HEK293T (cell line): ENCODE results near the gene SPRING1.

Experiments
- CTCF ChIA-PET: fragments of 350-600 bp; formaldehyde crosslinking; extraction: SDS; loops from one replicate; lab custom pipeline; 2021; ENCODE audit warnings: antibody characterized with exemption, inconsistent platforms; lab: Yijun Ruan, JAX
- POLR2A ChIA-PET: fragments of 350-600 bp; formaldehyde crosslinking; extraction: SDS; loops from one replicate; lab custom pipeline; 2020; ENCODE audit warnings: antibody characterized with exemption, inconsistent platforms; lab: Yijun Ruan, JAX
- DNase-seq: peaks from one replicate; pipeline ENCODE4 v3.0.0; 2012; ENCODE audit warnings: mixed read lengths; ENCODE audit errors: extremely low spot score
- ARNT ChIP-seq: fragments of 450-650 bp; IDR thresholded peaks from 2 replicates; pipeline ENCODE4 v1.6.1; 2017; ENCODE audit warnings: mild to moderate bottlenecking
- BHLHE40 ChIP-seq: fragments of 450-650 bp; IDR thresholded peaks from 2 replicates; pipeline ENCODE4 v1.6.1; 2016; ENCODE audit warnings: mild to moderate bottlenecking, moderate library complexity, borderline replicate concordance
- CTBP1 ChIP-seq: fragments of 450-650 bp; IDR thresholded peaks from 2 replicates; pipeline ENCODE4 v1.6.1; 2016; ENCODE audit warnings: borderline replicate concordance
- ELF4 ChIP-seq: fragments of 450-650 bp; IDR thresholded peaks from 2 replicates; pipeline ENCODE4 v1.6.1; 2017; ENCODE audit warnings: antibody characterized with exemption
- FOXA1 ChIP-seq: fragments of 450-650 bp; IDR thresholded peaks from 2 replicates; pipeline ENCODE4 v1.6.1; 2016; ENCODE audit warnings: mild to moderate bottlenecking
- FOXK2 ChIP-seq: fragments of 450-650 bp; IDR thresholded peaks from 2 replicates; pipeline ENCODE4 v1.6.1; 2016; ENCODE audit warnings: mild to moderate bottlenecking
- FOXM1 ChIP-seq: fragments of 450-650 bp; IDR thresholded peaks from 2 replicates; pipeline ENCODE4 v1.6.1; 2017; ENCODE audit warnings: mild to moderate bottlenecking, borderline replicate concordance
- HDGF ChIP-seq: fragments of 450-650 bp; IDR thresholded peaks from 2 replicates; pipeline ENCODE4 v1.6.1; 2017; ENCODE audit warnings: antibody characterized with exemption, borderline replicate concordance
- L3MBTL2 ChIP-seq: fragments of 450-650 bp; conservative IDR thresholded peaks from 2 replicates; pipeline ENCODE4 v1.6.1; 2016; ENCODE audit warnings: mild to moderate bottlenecking
- LEF1 ChIP-seq: fragments of 450-650 bp; IDR thresholded peaks from 2 replicates; pipeline ENCODE4 v1.6.1; 2017; ENCODE audit warnings: mild to moderate bottlenecking, borderline replicate concordance
- NFRKB ChIP-seq: fragments of 450-650 bp; IDR thresholded peaks from 2 replicates; pipeline ENCODE4 v1.6.1; 2016; ENCODE audit warnings: mild to moderate bottlenecking, moderate library complexity
- SP1 ChIP-seq: fragments of 450-650 bp; IDR thresholded peaks from 2 replicates; pipeline ENCODE4 v1.6.1; 2017
- SUZ12 ChIP-seq: fragments of 450-650 bp; IDR thresholded peaks from 2 replicates; pipeline ENCODE4 v1.6.1; 2016; ENCODE audit warnings: mild to moderate bottlenecking
- TARDBP ChIP-seq: fragments of 450-650 bp; IDR thresholded peaks from 2 replicates; pipeline ENCODE4 v1.6.1; 2016
- ZNF384 ChIP-seq: fragments of 450-650 bp; IDR thresholded peaks from 2 replicates; pipeline ENCODE4 v1.6.1; 2016
- TF ChIP-seq, protein P1 (sequence below): fragments of 450-650 bp; IDR thresholded peaks from 2 replicates; pipeline ENCODE4 v1.6.1; 2016

Gene SPRING1

DNA sequence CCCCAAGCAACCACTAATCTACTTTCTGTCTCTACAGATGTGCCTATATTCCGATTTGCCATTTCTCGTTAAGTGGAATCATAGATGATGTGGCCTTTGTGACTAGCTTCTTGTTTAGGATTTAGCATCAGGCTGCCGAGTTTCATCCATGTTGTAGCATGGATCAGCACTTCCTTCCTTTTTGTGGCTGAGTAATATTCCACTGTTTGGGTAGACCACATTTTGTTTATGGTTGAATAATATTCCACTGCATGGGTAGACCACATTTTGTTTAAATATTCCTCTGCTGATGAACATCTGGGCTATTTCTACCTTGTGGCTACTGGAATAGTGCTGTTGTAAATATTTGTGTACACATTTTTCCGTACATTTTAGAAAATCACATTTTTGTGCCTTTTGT lies 36.4 kb downstream of the SPRING1 start:
- CTCF ChIA-PET, result interaction anchor here (0.7 to 1.7 kb wide), 2 partner anchors 181 to 213 kb away, joined by 3 to 6 read pairs; no protein-coding TSS in a partner anchor
- POLR2A ChIA-PET, result no interaction called here
- TF ChIP-seq, protein P1, sequence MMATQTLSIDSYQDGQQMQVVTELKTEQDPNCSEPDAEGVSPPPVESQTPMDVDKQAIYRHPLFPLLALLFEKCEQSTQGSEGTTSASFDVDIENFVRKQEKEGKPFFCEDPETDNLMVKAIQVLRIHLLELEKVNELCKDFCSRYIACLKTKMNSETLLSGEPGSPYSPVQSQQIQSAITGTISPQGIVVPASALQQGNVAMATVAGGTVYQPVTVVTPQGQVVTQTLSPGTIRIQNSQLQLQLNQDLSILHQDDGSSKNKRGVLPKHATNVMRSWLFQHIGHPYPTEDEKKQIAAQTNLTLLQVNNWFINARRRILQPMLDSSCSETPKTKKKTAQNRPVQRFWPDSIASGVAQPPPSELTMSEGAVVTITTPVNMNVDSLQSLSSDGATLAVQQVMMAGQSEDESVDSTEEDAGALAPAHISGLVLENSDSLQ, result no peak
- no peak for TF ChIP-seq FOXM1
- TF ChIP-seq ARNT, result no peak
- no peak for TF ChIP-seq ELF4
- TF ChIP-seq SP1, result no peak
- no peak for TF ChIP-seq TARDBP
- TF ChIP-seq BHLHE40, result no peak
- no peak for TF ChIP-seq ZNF384
- TF ChIP-seq HDGF, result no peak
- TF ChIP-seq NFRKB, result no peak
- no peak for TF ChIP-seq SUZ12
- TF ChIP-seq FOXK2, result no peak
- no peak for TF ChIP-seq CTBP1
- TF ChIP-seq LEF1, result no peak
- TF ChIP-seq FOXA1, result no peak
- TF ChIP-seq L3MBTL2, result no peak
- DNase-seq, result no peak

DNA sequence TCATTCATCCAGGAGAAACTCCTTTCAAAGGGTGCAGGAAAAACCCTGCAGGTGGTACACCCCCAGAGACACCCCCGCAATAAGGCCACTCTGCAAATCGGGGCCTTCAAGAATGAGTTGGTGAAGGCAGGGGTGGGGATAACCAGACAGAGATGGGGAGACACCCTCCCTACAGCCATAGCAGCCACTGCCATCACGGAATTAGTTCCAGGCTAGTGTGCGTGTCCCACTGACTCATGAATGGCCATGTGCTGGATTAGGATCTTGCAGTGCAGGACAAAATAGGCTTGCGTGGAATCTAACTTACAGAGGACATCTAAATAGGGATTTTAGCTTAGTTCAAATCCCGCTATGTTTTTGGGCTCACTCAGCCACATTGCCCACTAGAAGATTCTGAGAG lies 37.8 kb downstream of the SPRING1 start:
- CTCF ChIA-PET, result interaction anchor here (0.6 kb wide), 2 partner anchors 9 to 754 kb away, joined by 3 read pairs; no protein-coding TSS in a partner anchor
- DNase-seq, result no peak
- POLR2A ChIA-PET, result no interaction called here
- no peak for TF ChIP-seq LEF1
- TF ChIP-seq FOXA1, result no peak
- no peak for TF ChIP-seq L3MBTL2
- TF ChIP-seq CTBP1, result no peak

DNA sequence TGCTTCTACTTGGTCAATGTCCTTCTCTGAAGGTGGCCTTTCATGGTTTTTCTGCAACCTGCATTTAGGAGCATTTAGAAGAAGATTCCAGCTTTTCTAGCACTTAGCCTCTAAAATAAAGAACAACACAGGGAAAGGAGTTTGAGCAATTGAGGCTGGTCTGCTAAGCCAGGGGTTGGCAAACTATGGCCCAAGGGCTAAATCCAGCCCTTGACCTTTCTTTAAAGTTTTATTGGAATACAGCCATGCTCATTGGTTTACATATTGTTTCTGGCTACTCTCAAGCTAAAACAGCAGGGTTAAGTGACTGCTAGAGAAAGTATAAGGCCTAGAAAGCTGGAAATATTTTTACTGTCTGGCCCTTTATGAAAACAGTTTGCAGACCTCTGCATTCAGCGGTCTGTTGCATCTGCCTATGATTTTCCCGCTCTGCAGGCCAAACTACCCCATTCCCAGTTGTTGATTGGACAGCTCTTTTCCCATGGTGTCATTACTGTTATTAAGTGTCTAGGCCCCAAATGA lies 39.3 kb downstream of the SPRING1 start:
- ChIA-PET POLR2A (interaction anchor here (0.7 kb wide), 1 partner anchor 294 kb away, joined by 3 read pairs; no protein-coding TSS in a partner anchor), CTCF (no interaction called here)
- no peak for DNase-seq
- TF ChIP-seq SP1, result no peak
- TF ChIP-seq FOXK2, result no peak
- TF ChIP-seq FOXM1, result no peak
- no peak for TF ChIP-seq TARDBP
- TF ChIP-seq L3MBTL2, result no peak
- TF ChIP-seq ELF4, result no peak
- no peak for TF ChIP-seq LEF1
- TF ChIP-seq FOXA1, result no peak
- TF ChIP-seq NFRKB, result no peak
- TF ChIP-seq HDGF, result no peak

DNA sequence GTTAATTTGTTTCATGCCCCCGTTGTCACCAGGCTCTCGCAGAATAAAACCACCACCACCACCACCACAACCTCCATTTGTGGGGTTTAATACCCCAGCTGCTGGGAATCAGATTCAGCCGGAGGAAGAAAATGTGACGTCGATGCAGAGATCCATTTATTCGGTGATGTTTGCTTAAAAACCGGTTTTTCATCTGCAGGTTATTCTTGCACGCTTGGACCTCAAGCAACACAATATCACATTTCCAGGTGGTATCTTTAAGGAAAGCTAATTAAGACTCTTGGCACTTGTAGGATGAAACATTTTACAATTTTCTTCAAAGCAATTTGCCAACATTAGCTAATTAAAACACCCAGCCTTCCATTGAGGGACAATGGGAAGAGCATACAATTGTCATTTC lies 39.8 kb downstream of the SPRING1 start:
- no peak for DNase-seq

DNA sequence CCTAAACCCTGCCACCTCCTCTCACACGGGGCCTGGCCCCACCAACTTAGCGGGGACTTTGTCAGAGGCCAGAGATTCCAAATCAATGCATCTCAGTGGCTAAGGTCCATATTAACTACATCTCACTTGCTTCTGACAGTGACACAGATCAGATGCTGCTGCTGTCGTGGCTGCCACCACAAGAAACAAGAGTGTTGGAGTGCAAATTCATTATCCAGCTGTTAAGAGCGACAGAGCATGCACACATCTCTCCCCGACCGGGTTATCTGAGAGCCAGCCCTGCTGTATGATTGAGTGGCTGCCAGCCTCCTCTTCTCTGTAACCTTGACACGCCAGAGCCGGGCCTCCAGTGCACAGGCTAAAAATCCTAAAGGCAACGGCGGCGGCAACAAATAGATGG lies 40.2 kb downstream of the SPRING1 start:
- CTCF ChIA-PET, result interaction anchor here (0.6 to 0.9 kb wide), 2 partner anchors 17 to 84 kb away, joined by 3 read pairs; no protein-coding TSS in a partner anchor
- POLR2A ChIA-PET, result no interaction called here

More for the DNA sequence above, 39.8 kb downstream of the SPRING1 start:
- POLR2A ChIA-PET, result no interaction called here
- TF ChIP-seq TARDBP, result no peak
- CTCF ChIA-PET, result no interaction called here

DNA sequence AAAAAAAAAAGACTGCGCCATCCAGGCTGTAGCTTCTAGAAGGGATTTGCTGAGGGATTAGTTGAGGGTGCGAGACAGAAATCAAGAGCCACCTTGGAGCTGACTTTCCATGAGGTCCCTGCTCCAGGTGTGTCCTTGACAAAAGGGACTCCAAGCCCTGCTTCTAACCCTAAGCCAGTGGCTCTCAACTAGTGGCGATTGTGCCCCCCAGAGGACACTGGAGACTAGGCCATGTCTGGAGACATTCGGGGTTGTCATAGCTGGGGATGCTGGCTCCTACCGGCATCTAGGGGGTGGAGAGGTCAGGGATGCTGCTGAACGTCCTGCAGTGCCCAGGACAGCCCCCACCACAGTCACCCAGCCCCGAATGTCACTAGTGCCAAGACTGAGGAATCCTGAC lies 40.6 kb downstream of the SPRING1 start:
- TF ChIP-seq, protein P1, result no peak
- TF ChIP-seq FOXA1, result no peak
- no peak for TF ChIP-seq TARDBP
- peak; percentile 71 for TF ChIP-seq ZNF384
- DNase-seq, result peak; percentile 55
- ChIA-PET POLR2A (no interaction called here), CTCF (interaction anchor here (0.6 to 0.9 kb wide), 3 partner anchors 17 to 1950 kb away, joined by 3 read pairs; no protein-coding TSS in a partner anchor)

More for the DNA sequence above, 40.2 kb downstream of the SPRING1 start:
- TF ChIP-seq ARNT (no peak), CTBP1 (no peak)
- no peak for DNase-seq

DNA sequence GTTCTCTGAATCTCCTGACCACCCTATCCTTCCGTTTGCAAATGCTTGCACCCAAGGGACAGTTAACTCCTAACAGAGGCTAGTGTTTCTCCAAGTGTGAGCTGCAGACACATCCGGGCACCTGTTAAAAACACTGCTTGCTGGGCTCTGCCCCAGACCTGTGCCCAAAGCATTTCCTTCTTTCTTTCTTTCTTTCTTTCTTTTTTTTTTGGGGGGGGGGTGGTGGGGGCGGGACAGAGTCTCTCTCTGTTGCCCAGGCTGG lies 42.5 kb downstream of the SPRING1 start:
- no peak for TF ChIP-seq BHLHE40
- TF ChIP-seq, protein P1, result no peak
- TF ChIP-seq SP1, result no peak
- ChIA-PET CTCF (interaction anchor here (0.8 kb wide), 1 partner anchor 24 kb away, joined by 3 read pairs; no protein-coding TSS in a partner anchor), POLR2A (no interaction called here)
- no peak for DNase-seq
